Activated T-helper 1 cell treated with anti-CD3 and anti-CD28 coated beads, Interleukin-12 subunit alpha, Interleukin-12 subunit beta, Interleukin-2, Interleukin-4 antibody, amounts not matched to agents 30 ng/mL and 10 ng/mL and 1 ng/mL, durations not matched to agents 14 hours and 24 hours and 36 hours (primary cell): Measurements from ENCODE around the gene MLLT3. TPM values are rescaled to one million over a fixed set of nuclear protein-coding genes. Genes with fewer than 3 reads are reported as not detected.

Experiments used
- DNase-seq: peaks from one replicate; pipeline ENCODE4 v3.0.0; 2021; ENCODE audit warnings: low spot score
- H3K27ac Mint-ChIP-seq: one replicate; pipeline ENCODE4 v1.8.0; 2021; ENCODE audit warnings: mild to moderate bottlenecking, mixed read lengths
- H3K27me3 Mint-ChIP-seq: one replicate; pipeline ENCODE4 v1.8.0; 2022; ENCODE audit warnings: mild to moderate bottlenecking, moderate library complexity, mixed read lengths; ENCODE audit not compliant: insufficient read depth
- H3K36me3 Mint-ChIP-seq: one replicate; pipeline ENCODE4 v1.8.0; 2021; ENCODE audit warnings: low read depth, mixed read lengths
- H3K4me1 Mint-ChIP-seq: one replicate; pipeline ENCODE4 v1.8.0; 2021; ENCODE audit warnings: low read depth, mixed read lengths
- H3K4me3 Mint-ChIP-seq: one replicate; pipeline ENCODE4 v1.8.0; 2021; ENCODE audit warnings: mild to moderate bottlenecking, moderate library complexity, mixed read lengths
- H3K9me3 Mint-ChIP-seq: one replicate; pipeline ENCODE4 v1.8.0; 2021; ENCODE audit warnings: mixed read lengths
- intact Hi-C: fragments of 100-400 bp; cut with micrococcal nuclease; formaldehyde crosslinking; loops from one replicate; pipeline ENCODE4 v1.15.1; 2024
- total RNA-seq: library from RNA; stranded (reverse); gene quantifications from 2 replicates; pipeline ENCODE4 v1.2.3, GENCODE V29; 2022

MLLT3 gene
- total RNA-seq, 1 donor from 2014 or later, result 36.4 TPM

DNA sequence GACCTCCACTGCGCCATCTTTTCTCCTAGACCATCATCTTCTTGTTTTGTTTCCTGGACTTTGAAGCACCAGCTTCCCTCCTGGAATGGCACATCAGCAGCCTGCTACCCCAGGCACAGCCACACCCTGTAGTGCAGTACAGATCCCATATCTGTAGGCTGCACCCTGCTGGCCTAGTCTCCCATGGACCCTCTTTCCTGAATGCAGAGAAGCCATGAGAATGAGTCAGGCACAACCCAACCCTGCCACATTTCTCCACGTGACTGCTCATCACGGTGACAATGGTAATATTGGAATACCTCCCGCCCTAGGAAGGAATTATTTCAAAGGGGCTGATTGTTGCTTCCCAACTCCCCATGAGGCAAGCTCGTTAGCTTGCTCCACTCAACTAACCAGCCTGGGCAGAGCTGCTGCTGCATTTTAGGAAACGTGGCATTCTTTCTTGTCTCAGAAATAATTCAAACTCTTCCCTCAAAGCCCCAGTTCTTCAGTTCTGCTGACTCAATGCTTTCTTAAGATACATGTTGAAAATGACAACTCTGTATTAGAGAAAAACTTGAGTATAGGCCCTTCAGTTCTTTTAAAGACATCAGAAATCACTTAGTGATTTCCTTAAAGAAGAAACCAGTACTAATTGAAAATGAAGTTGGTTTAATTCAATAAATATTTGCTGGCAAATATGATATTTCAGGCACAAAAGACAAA, 328.1 kb downstream of the MLLT3 start:
- peaks cover 20% of the 10 kb centered on the region for H3K9me3 Mint-ChIP-seq
- intact Hi-C loops, result no loop called here
- peaks cover 2% of the 10 kb centered on the region for H3K27me3 Mint-ChIP-seq
- DNase-seq, result no peak
- H3K36me3 Mint-ChIP-seq, result peaks cover 5% of the 10 kb centered on the region
- no peaks in the 10 kb centered on the region for H3K4me1 Mint-ChIP-seq
- no peak overlapping the region for H3K4me3 Mint-ChIP-seq
- H3K27ac Mint-ChIP-seq, result no peak overlapping the region

DNA sequence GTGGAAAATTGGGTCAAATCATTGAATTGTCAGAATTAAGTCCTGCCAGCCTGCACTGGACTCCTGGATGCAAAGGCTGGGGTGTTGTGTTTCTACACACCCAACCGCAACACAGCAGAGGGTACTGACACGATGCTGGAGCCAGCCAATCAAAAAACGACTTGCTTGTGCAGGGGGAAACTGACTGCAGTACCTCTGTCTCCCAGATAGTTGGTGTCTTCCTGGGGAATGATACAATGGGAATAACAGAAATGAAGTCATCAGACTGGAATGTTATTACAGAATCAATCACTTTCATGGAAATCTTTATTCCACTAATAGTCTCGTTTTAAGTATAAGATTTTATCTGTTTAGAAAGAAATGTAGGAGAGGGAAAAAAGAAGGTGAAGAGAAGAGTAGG, 330.3 kb downstream of the MLLT3 start:
- intact Hi-C loops, result no loop called here
- Mint-ChIP-seq H3K4me3 (no peak overlapping the region), H3K36me3 (peaks cover 8% of the 10 kb centered on the region), H3K4me1 (peaks cover 1% of the 10 kb centered on the region), H3K9me3 (peaks cover 25% of the 10 kb centered on the region), H3K27me3 (peaks cover 2% of the 10 kb centered on the region), H3K27ac (no peak overlapping the region)
- no peak for DNase-seq

Other genes with a start within 250 kb of the MLLT3 start
- gene FOCAD, start 61.8 kb upstream of the MLLT3 start, total RNA-seq, result 31.2 and 33.7 TPM in 2 replicates